ENCODE results near the gene LCN9.
"Not testable (repeated sequence)": the region's sequence is repeated elsewhere in the genome, so short reads cannot be mapped to it uniquely, and the experiment has no call there.

Gene LCN9

GRCh38 chr9:135647884-135648283 is 15.2 kb upstream of the LCN9 start:
- DNase-seq (ENCODE audit: low read depth): peak; percentile 2

DNA sequence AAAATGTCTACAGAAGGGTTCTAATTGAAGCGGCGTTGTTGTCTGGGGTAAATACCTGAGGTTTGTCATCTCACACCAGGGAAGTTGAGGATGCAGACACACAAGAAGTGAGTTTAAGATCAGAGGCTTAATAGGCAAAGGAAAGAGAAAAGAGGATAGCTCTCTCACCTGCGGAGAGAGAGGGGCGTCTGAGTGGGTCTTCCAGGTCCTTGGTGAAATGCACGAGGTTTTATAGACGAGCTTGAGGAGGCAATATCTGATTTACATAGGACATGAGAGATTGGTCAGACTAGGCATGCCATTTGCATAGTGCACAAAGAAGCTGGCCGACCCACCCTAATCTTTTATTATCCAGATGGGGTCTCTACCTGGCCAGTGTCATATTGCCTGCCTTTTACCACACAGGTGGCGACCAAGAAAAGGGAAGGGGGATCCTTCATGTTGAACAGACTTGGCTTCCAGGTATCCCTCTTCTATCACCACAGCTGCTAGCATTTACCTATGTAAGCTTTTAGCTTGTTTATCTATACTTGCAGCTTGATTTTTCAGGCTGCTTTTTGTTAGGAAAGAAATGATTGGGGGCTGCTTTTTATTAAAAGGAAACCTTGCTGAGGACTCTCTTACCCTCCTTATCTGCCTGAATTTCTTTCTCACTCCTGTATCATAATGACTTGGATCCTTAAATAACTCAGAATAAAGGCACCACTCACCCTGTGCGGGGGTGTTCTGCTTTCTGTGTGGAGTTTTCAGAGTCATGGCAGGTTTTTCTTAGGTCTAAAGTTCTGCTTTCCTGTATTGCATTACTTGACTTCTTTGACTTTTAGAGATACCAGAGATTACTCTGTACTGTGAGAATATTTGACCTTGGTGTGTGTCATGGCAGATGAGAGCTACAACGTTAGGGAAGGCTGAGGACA is 14.4 kb upstream of the LCN9 start:
- DNase-seq (ENCODE audit: low read depth): no peak

- DNase-seq (ENCODE audit: low read depth): no peak
Measured at GRCh38 chr9:135649508-135649907, 13.6 kb upstream of the LCN9 start.

- no peak for DNase-seq (ENCODE audit: low read depth)
Measured at GRCh38 chr9:135650408-135650807, 12.7 kb upstream of the LCN9 start.

- no peak for DNase-seq (ENCODE audit: low read depth)
Measured at GRCh38 chr9:135655317-135655716, 7.8 kb upstream of the LCN9 start.

DNA sequence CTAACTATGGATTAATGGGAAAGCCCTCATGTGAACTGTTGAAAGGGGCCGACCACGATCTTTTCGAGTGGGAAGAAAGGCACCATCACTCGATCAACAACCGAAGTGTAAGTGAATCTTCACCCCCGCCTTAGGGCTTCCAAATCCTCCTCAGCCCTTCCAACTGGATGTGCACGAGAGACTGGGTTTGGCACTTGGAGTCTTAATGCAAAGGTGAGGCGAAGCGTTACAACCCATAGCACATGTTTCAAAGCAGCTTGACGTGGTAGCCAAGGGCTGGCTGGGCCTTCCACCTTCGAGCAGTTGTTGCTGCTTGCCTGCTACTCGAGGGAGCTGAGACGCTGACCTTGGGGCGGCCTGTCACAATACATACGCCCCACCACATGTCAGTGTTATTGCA is 5.7 kb upstream of the LCN9 start:
- no peak for DNase-seq (ENCODE audit: low read depth)

DNA sequence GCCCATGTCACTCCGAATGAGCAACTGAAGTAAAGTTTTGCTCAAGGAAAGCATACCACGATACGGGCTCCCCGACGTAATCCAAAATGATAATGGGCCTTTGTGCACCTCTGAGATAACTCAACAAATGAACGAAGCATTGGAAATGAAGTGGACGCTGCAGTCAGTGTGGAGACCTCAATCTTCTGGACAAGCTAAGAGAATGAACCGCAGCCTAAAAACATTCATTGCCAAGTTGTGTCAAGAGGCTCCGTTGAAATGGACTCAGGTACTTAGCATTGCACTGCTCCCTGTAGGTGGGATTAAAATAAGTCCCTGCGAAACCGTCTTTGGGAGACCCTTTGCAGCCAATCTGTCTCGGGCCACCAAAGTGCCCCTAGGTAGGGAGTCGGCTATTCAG is 3.9 kb upstream of the LCN9 start:
- DNase-seq (ENCODE audit: low read depth): no peak

DNA sequence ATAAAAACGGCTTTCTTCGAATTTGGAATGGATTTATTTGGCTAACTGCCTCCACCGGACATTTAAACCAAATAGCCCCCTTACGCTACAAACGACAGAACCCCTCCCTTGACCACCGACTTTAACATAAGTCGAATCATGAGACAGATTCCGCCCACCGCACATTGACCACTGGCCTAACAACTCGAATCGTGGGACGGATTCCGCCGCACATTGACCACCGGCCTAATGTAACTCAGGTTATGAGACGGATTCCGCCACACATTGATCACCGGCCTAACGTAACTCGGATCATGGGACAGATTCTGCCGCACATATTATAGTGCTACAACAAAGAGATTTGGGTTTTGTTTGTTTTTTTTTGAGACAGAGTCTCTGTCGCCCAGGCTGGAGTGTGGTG is 2.7 kb upstream of the LCN9 start:
- DNase-seq (ENCODE audit: low read depth): no peak

DNA sequence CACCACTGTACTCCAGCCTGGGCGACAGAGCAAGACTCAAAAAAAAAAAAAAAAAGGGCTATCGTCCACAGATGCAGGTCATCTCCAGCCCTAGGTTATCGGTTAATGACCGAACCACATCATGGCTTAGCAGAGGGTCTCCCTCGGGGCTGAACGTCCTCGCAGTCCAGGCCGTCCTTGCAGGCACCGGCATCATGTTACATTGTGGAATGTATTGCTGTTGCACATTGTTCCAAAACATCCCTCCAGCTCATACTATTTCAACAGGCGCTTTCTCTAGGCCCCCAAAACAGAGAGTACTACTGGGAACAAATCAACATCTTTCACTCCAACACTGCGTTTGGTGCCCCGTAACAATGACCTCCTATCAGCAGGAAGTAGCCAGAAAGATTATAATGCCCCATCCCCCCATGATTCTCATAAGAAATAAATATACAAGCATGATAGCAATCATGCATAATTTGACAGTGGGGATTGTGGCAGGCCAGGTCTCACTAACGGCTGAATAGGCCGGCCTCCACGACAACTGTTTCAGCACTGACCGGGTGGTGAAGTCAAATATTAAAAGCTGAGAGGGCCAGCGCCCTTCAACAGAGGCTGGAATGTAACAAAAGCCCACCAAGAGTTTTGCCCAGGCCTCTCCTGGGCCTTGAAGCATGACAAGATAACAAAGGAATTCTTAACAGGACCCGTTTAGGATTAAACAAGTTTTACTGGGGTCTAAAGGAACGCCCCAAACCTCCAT is 1.1 kb upstream of the LCN9 start:
- DNase-seq (ENCODE audit: low read depth): no peak

GRCh38 chr9:135663451-135663770 is 302 bp downstream of the LCN9 start:
- no peak for DNase-seq (ENCODE audit: low read depth)

DNA sequence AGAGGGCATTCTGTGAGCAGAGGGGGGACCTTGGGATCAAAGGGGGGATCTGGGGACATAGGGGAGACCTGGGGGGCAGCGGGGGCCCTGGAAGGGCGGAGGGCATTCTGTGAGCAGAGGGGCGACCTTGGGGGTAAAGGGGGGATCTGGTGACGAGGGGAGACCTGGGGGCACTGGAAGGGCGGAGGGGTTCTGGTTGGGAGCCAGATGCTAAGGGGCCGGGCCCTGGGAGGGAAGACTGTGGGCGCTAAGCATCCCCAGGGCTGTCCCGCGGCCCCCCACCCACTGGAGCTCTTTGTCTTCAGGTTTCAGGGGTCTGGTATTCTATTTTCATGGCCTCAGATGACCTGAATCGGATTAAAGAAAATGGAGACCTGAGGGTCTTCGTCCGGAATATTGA is 748 bp downstream of the LCN9 start:
- DNase-seq (ENCODE audit: low read depth): no peak

- DNase-seq (ENCODE audit: low read depth): no peak
Measured at GRCh38 chr9:135664266-135664665, 1.2 kb downstream of the LCN9 start.

GRCh38 chr9:135664801-135665794 is 2.0 kb downstream of the LCN9 start:
- DNase-seq (ENCODE audit: low read depth): no peak

DNA sequence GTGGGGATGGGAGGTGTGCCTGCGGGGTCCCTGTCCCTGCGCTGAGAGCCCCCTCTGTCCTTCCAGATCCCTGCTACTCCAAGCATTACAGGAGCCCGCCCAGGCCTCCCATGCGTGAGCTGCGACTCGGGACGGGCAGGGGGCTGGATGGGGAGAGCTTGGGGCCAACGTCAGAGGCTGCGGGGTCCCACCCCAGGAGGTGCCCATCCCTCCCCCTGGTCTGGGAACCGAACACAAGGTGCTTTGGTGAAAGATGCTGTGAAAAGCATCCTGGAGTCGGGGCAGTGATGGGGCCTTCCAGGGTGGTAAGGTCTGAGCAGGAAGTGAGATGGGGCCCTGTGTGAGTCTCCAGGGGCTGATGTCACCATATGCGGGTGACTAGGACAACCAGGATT is 2.7 kb downstream of the LCN9 start:
- no peak for DNase-seq (ENCODE audit: low read depth)

DNA sequence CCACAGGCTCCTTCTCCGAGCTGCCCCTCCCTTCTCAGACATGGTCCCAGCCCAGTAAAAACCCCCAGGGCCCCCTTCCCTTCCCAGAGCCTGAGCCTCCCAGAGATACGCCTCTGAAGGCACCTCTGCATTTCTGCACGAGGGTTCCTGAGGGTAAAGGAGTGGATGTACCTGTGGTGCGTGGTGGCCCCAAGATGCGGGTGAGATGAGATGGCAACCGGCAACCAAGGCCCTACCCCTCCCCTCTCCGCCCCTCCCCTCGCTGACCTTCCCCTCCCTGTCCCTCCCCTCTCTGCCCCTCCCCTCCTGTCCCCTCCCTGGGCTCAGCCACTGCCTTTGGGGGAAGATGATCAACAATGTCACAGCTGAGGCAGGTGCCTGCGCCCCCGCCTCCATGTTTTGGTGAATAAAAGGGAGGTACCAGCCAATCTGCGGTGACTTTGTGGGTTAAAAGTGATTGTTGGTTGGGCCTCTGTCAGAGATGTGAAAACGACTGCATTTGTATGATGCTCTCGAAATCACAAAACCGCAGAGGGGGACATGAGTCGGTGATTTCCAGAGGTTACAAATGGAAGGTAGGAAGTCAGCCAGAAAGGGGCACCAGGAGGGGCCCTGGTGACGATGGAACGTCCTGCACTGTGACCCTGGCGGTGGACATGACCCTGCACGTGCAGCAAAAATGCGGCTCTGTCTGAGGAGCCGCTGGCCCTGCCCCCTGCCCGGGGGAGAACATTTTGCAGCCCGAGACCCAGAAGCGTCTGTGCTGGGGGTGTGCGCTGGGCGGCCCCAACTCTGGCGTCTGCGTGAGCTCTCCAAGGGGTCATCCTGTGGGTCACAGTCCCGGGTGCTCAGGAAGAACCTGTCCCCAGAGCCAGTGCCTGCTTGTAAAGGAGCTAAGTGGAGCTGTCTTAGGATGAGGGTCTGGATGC is 3.7 kb downstream of the LCN9 start:
- no peak for DNase-seq (ENCODE audit: low read depth)

GRCh38 chr9:135667463-135668001 is 4.4 kb downstream of the LCN9 start:
- no peak for DNase-seq (ENCODE audit: low read depth)

- not testable (repeated sequence) for DNase-seq (ENCODE audit: low read depth)
Measured at GRCh38 chr9:135669018-135669417, 5.9 kb downstream of the LCN9 start.

DNA sequence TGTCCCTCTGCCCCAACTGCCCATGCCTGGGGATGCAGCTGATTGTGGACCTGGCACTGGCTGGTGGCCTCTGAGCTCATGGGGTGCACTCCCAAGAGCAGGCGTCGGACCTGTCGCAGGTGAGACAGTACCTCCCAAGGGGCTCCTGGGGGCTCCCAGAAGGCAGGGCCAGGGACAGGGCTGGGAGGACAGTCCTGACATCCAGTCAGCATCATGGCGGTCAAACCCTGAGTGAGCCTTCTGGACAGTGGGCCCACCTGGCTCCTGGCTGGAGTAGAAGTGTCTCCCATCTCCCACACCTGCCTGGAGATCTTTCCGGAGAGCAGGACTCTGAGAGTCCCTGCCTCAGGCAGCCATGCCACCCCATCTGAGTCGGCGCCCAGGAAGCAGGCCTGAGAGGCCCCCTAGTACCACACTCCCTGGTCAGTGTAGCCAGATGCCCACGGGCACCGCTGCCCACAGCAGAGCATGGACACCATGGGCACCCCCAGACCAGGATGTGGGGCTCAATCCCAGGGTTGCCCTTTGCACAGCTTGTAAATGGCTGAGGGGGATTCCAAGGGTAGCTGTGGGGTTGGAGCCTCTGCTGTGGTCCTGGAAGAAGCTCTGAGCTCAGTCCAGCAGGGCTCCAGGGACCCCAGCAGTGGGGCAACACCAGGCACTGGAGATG is 6.6 kb downstream of the LCN9 start:
- no peak for DNase-seq (ENCODE audit: low read depth)

- no peak for DNase-seq (ENCODE audit: low read depth)
Measured at GRCh38 chr9:135670721-135671590, 7.8 kb downstream of the LCN9 start.

Measured in amniotic epithelial cell (primary cell).